HepG2 (cell line): ENCODE results near the gene ZNF431. TPM values are rescaled to one million over a fixed set of nuclear protein-coding genes. Genes with fewer than 3 reads are reported as not detected.

ENCODE experiments used
- ATAC-seq: fragments of 200-7000 bp; cut with Tn5 transposase; 3 replicates; pipeline ENCODE4 v1.9.1; 2020; ENCODE audit warnings: mild to moderate bottlenecking, moderate library complexity
- BruUV-seq: library from RNA; stranded (reverse); fragments of 400-500 nt; replicated peaks from 2 replicates; lab custom pipeline; 2021; lab: Mats Ljungman, UMichigan
- CTCF ChIA-PET: fragments of 300-600 bp; formaldehyde crosslinking; extraction: SDS; loops from one replicate; lab custom pipeline; 2021; ENCODE audit warnings: low total read pairs, inconsistent platforms, low intra/inter-chr PET ratio; lab: Yijun Ruan, JAX
- POLR2A ChIA-PET: fragments of 350-600 bp; sonication (Branson Sonifier 250); formaldehyde crosslinking; loops from one replicate; lab custom pipeline; 2020; ENCODE audit warnings: antibody characterized with exemption, inconsistent platforms; lab: Yijun Ruan, JAX
- DNase-seq: peaks from one replicate; pipeline ENCODE4 v3.0.0-alpha.2; 2015; ENCODE audit warnings: low spot score
- FAIRE-seq: peaks from 3 replicates; lab custom pipeline; 2011; peaks lifted over from hg19 to GRCh38; lab: Jason Lieb, UNC
- H2AFZ ChIP-seq: one replicate; pipeline ENCODE4 v1.6.1; 2011; ENCODE audit warnings: low read length, inconsistent platforms
- H3K27ac ChIP-seq: fragments of 300-600 bp; 3 replicates; pipeline ENCODE4 v1.8.0; 2011; ENCODE audit warnings: mixed run types, mild to moderate bottlenecking, mixed read lengths, low read length, inconsistent platforms; ENCODE audit not compliant: insufficient read depth; ENCODE audit errors: extremely low read length
- H3K27me3 ChIP-seq, 2 experiments: fragments of 200-600 bp in 1 of 2; 2 replicates in 1 of 2; 3 replicates in 1 of 2; pipeline versions ENCODE4 v1.6.0 to v1.8.0; 2011; ENCODE audit warnings: low read length in 2 of 2, mild to moderate bottlenecking in 2 of 2, moderate library complexity in 2 of 2, inconsistent platforms in 1 of 2; ENCODE audit not compliant: insufficient read depth in 2 of 2, control insufficient read depth in 1 of 2
- H3K36me3 ChIP-seq, 2 experiments: fragments of 200-600 bp in 1 of 2; replicated peaks in 1 of 2; 2 replicates in 1 of 2; 3 replicates in 1 of 2; pipeline versions ENCODE4 v1.5.1 to v1.8.0; 2011; ENCODE audit warnings: low read length in 2 of 2, inconsistent platforms in 1 of 2; ENCODE audit not compliant: insufficient read depth in 2 of 2, control insufficient read depth in 1 of 2
- H3K4me1 ChIP-seq: 2 replicates; pipeline ENCODE4 v1.5.1; 2012; ENCODE audit warnings: low read length, inconsistent platforms; ENCODE audit not compliant: insufficient read depth
- H3K4me2 ChIP-seq: 2 replicates; pipeline ENCODE4 v1.6.0; 2011; ENCODE audit warnings: low read depth, low read length, inconsistent platforms
- H3K4me3 ChIP-seq, 3 experiments: fragments of 200-600 bp in 1 of 3; sonication (generic), shearing (Covaris generic) in 1 of 3; replicated peaks in 1 of 3; 2 replicates each; pipeline ENCODE4 v1.5.1; 2011 to 2016; ENCODE audit warnings: low read length in 3 of 3, inconsistent platforms in 2 of 3, low read depth in 2 of 3, mild to moderate bottlenecking in 2 of 3, control low read depth in 1 of 3, mixed read lengths in 1 of 3; ENCODE audit not compliant: insufficient read depth in 1 of 3
- H3K79me2 ChIP-seq: one replicate; pipeline ENCODE4 v1.6.1; 2011; ENCODE audit warnings: low read length, inconsistent platforms; ENCODE audit not compliant: insufficient read depth
- H3K9ac ChIP-seq: 2 replicates; pipeline ENCODE4 v1.6.0; 2011; ENCODE audit warnings: mild to moderate bottlenecking, low read depth, low read length, inconsistent platforms; ENCODE audit not compliant: insufficient read depth
- H3K9me3 ChIP-seq: 2 replicates; pipeline ENCODE4 v1.5.1; 2012; ENCODE audit warnings: mild to moderate bottlenecking, low read length
- H4K20me1 ChIP-seq: 2 replicates; pipeline ENCODE4 v1.6.0; 2011; ENCODE audit warnings: inconsistent platforms, mild to moderate bottlenecking, low read length, moderate library complexity; ENCODE audit not compliant: insufficient read depth
- GATAD1 ChIP-seq: IDR thresholded peaks from 2 replicates; pipeline ENCODE4 v1.6.1; 2016; ENCODE audit warnings: missing genetic modification reagents, missing compliant biosample characterization
- ZBTB14 ChIP-seq: sonication (generic); formaldehyde crosslinking; IDR thresholded peaks from 2 replicates; pipeline ENCODE4 v1.4.0; 2020; ENCODE audit warnings: missing genetic modification reagents
- ZNF142 ChIP-seq: sonication (generic); formaldehyde crosslinking; IDR thresholded peaks from 2 replicates; pipeline ENCODE4 v1.4.0; 2020; ENCODE audit warnings: missing genetic modification reagents
- ZNF605 ChIP-seq: sonication (generic); formaldehyde crosslinking; IDR thresholded peaks from 2 replicates; pipeline ENCODE4 v1.8.0; 2022; ENCODE audit warnings: mild to moderate bottlenecking, missing genetic modification reagents
- WGBS: methylation state at CpG from one replicate; pipeline ENCODE4 v1.1.6; 2017; ENCODE audit warnings: low lambda C conversion rate; 5-methylcytosine and 5-hydroxymethylcytosine counted together
- in situ Hi-C: cut with HindIII; loops from 2 replicates; pipeline ENCODE4 v1.10.0; 2017; ENCODE audit warnings: low pct_unique_long_range_greater_than_20kb; ENCODE audit not compliant: extremely low pct_ligation_motif_present
- intact Hi-C: fragments of 100-400 bp; cut with micrococcal nuclease; formaldehyde crosslinking; loops from one replicate; pipeline ENCODE4 v1.10.0; 2022; ENCODE audit not compliant: unreplicated experiment
- polyA plus RNA-seq, 8 experiments: library from polyadenylated mRNA; depleted of rRNA in 3 of 8; stranded (reverse) in 7 of 8; unstranded in 1 of 8; fragments of >200 nt; fragmentation: Illumina TruSeq in 4 of 8; extraction: Trizol in 4 of 8; gene quantifications; 2 replicates each; pipeline versions ENCODE4 v1.2.1 to v1.2.3, GENCODE V29; 2011 to 2016; ENCODE audit warnings: low read depth in 4 of 8, missing spikeins in 1 of 8, mixed read lengths in 1 of 8; ENCODE audit not compliant: insufficient read depth in 1 of 8
- total RNA-seq, 5 experiments: library from RNA; depleted of rRNA; stranded (reverse); fragments of >200 nt; fragmentation: Illumina TruSeq; extraction: Trizol; gene quantifications; 2 replicates each; pipeline ENCODE4 v1.2.3, GENCODE V29; 2016; ENCODE audit warnings: low read depth in 1 of 5

ZNF431 gene
- total and polyA plus RNA-seq, 2 of the 13 experiments (the other 11 are each of a cell fraction or from before 2014, with no cell fraction given), result 4.4 to 11.8 TPM

GRCh38 chr19:21134934-21135366, 6.9 kb upstream of the ZNF431 start (continued):
- no peak for TF ChIP-seq ZNF142 (CRISPR knock-in tag)

GRCh38 chr19:21135433-21135832, 6.4 kb upstream of the ZNF431 start:
- no peaks in the 10 kb centered on the region for H3K36me3 ChIP-seq
- H3K27ac ChIP-seq, result no peak overlapping the region
- H2AFZ ChIP-seq, result peak overlapping the region; percentile 2
- in situ Hi-C loops (no loop called here), intact Hi-C loops (no loop called here)
- peaks cover 40% of the 10 kb centered on the region for H3K4me1 ChIP-seq
- H3K4me3 ChIP-seq, result no peak overlapping the region
- no peaks in the 10 kb centered on the region for H3K79me2 ChIP-seq
- WGBS, result 83% methylated on average over 8 of the region's 8 CpGs
- TF ChIP-seq ZBTB14 (CRISPR knock-in tag), result no peak
- no peak for TF ChIP-seq GATAD1 (CRISPR knock-in tag)
- TF ChIP-seq ZNF605 (CRISPR knock-in tag), result no peak
- no peaks in the 10 kb centered on the region for H4K20me1 ChIP-seq
- H3K9ac ChIP-seq, result no peak overlapping the region
- no peaks in the 10 kb centered on the region for H3K9me3 ChIP-seq
- no peak for ATAC-seq
- BruUV-seq, result no TSS peak
- H3K27me3 ChIP-seq, result no peaks in the 10 kb centered on the region
- H3K4me2 ChIP-seq, result no peak overlapping the region
- ChIA-PET CTCF (no interaction called here), POLR2A (no interaction called here)
- no peak for DNase-seq
- FAIRE-seq, result no peak
